Left ventricle myocardium inferior (tissue), 1 donor: ENCODE results near the gene STAT4. TPM values are rescaled to one million over a fixed set of nuclear protein-coding genes. Genes with fewer than 3 reads are reported as not detected.

Source experiments
- DNase-seq: peaks from one replicate; pipeline ENCODE4 v3.0.0-alpha.2; 2020
- H3K27ac ChIP-seq: fragments of 200-600 bp; replicated peaks from 2 replicates; pipeline ENCODE4 v1.8.0; 2021
- H3K27me3 ChIP-seq: fragments of 200-600 bp; 2 replicates; pipeline ENCODE4 v1.8.0; 2021; ENCODE audit warnings: low read depth
- H3K36me3 ChIP-seq: fragments of 200-600 bp; 2 replicates; pipeline ENCODE4 v1.8.0; 2021
- H3K4me1 ChIP-seq: fragments of 200-600 bp; 2 replicates; pipeline ENCODE4 v1.8.0; 2021
- H3K4me3 ChIP-seq: fragments of 200-600 bp; 2 replicates; pipeline ENCODE4 v1.8.0; 2021; ENCODE audit warnings: mild to moderate bottlenecking, moderate library complexity
- H3K9me3 ChIP-seq: fragments of 200-600 bp; replicated peaks from 2 replicates; pipeline ENCODE4 v1.8.0; 2021
- CTCF ChIP-seq: fragments of 200-600 bp; IDR thresholded peaks from 2 replicates; pipeline ENCODE4 v1.8.0; 2021; ENCODE audit warnings: antibody characterized with exemption, mild to moderate bottlenecking, borderline replicate concordance
- intact Hi-C: fragments of 100-400 bp; cut with micrococcal nuclease; formaldehyde crosslinking; loops from one replicate; pipeline ENCODE4 v1.11.0; 2022
- total RNA-seq: library from RNA; stranded (reverse); fragmentation: NEBNext Ultra II Directional; extraction: Animal tissue kit (Norgen Biotek cat#: 25700); gene quantifications from one replicate; pipeline ENCODE4 v1.2.1, GENCODE V29; 2021
- donor health status: DM: no; HTN: yes; CAD: no; lungs with severe emphysema.

Gene STAT4
- total RNA-seq, 1 donor from 2014 or later = 0.82 TPM

DNA sequence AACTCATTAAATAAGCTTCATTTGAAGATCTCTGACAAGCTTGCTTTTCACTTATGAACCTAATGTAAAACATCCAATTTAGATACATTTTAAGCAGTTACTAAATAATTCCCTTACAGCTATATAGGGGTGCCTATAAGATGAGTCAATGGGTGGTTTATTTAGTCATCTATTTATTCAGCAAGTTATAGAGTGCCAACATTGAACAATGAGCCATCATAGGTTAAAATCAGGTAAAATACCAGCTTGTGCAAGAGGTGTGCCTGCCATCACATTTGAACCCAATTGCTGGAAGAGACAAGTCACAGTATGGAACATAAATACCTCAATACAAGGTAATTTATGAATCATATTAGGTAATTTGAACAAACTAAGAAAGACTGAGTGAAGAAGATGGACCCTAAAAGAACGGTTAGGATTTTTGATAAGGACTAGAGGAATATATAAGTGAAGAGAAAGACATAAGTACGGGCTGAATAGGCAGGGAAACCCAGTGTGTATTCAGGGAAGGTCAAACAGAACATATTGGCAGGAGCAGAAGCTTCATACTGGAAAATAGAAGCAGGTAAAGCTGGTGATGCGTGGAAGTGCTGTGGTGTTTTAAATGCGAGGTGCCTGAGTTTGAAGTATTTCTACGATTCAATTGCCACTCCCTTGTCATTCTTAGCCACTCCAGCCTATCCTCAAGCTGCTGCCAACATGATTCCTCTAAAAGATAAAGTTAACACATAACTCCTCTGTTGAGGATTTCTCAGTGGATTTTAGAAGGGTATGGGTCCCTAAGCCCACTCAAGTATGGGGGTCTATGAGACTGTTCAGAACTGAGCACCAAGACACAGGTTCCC, 18.9 kb upstream of the STAT4 start:
- H3K9me3 ChIP-seq = no peaks in the 10 kb centered on the region
- no peaks in the 10 kb centered on the region for H3K27me3 ChIP-seq
- no peak overlapping the region for H3K27ac ChIP-seq
- no peak for TF ChIP-seq CTCF
- no peaks in the 10 kb centered on the region for H3K36me3 ChIP-seq
- H3K4me1 ChIP-seq = peaks cover 45% of the 10 kb centered on the region
- no peak overlapping the region for H3K4me3 ChIP-seq
- intact Hi-C loops = loop anchor here (5.0 kb wide), 1 partner anchor 333 kb away; no protein-coding TSS in a partner anchor
- DNase-seq = no peak

- Histone ChIP-seq H3K4me1 (peaks cover 41% of the 10 kb centered on the region), H3K4me3 (no peak overlapping the region), H3K36me3 (no peaks in the 10 kb centered on the region), H3K27me3 (no peaks in the 10 kb centered on the region), H3K9me3 (no peaks in the 10 kb centered on the region), H3K27ac (peak overlapping the region; percentile 65)
- no peak for TF ChIP-seq CTCF
- intact Hi-C loops = loop anchor here (5.0 kb wide), 1 partner anchor 335 kb away; no protein-coding TSS in a partner anchor
- no peak for DNase-seq
These were observed 17.0 kb upstream of the STAT4 start for GRCh38 chr2:191167766-191168165.

DNA sequence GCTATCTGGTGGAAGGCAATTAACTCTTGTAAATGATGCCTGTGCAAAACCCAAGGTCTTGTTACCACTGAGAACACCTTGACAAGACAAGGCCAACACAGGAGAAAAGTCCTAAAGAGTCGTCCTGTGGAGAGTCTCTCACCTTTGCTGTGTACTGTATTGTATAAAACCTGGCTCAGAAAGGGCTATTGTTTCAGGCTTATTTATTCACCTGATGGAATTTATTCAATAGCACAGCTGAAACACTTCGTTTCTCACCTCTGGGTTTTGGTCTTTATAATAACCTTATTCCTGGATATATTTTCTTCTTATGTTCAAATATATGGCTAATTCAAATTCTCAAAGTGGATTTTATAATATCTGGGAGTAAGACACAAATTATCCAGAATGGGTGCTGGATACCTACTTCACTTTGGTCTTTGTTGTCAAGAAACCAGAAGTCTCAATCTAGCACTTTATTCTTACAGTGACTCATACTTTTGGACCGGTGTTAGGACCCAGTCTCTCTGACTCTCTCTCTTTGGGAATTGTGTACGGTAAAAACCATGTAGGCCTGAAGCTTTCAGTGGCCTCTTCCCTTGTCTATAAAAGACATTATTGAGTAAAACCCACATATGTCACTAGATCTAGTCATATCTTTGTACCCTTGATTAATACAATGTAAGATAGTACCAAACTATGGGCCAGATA, 16.1 kb upstream of the STAT4 start:
- H3K4me1 ChIP-seq = peaks cover 32% of the 10 kb centered on the region
- no peak for DNase-seq
- H3K27me3 ChIP-seq = no peaks in the 10 kb centered on the region
- H3K36me3 ChIP-seq = no peaks in the 10 kb centered on the region
- H3K9me3 ChIP-seq = no peaks in the 10 kb centered on the region
- intact Hi-C loops = loop anchor here (5.0 kb wide), 1 partner anchor 335 kb away; no protein-coding TSS in a partner anchor
- H3K4me3 ChIP-seq = no peak overlapping the region
- TF ChIP-seq CTCF = no peak
- peak overlapping the region; percentile 65 for H3K27ac ChIP-seq

- intact Hi-C loops = loop anchor here (5.0 kb wide), 1 partner anchor 336 kb away; no protein-coding TSS in a partner anchor
- peaks cover 25% of the 10 kb centered on the region for H3K4me1 ChIP-seq
- no peaks in the 10 kb centered on the region for H3K36me3 ChIP-seq
- H3K27ac ChIP-seq = peak overlapping the region; percentile 65
- TF ChIP-seq CTCF = no peak
- DNase-seq = no peak
- no peak overlapping the region for H3K4me3 ChIP-seq
- no peaks in the 10 kb centered on the region for H3K27me3 ChIP-seq
- no peaks in the 10 kb centered on the region for H3K9me3 ChIP-seq
These were observed 15.4 kb upstream of the STAT4 start for GRCh38 chr2:191166111-191166755.

DNA sequence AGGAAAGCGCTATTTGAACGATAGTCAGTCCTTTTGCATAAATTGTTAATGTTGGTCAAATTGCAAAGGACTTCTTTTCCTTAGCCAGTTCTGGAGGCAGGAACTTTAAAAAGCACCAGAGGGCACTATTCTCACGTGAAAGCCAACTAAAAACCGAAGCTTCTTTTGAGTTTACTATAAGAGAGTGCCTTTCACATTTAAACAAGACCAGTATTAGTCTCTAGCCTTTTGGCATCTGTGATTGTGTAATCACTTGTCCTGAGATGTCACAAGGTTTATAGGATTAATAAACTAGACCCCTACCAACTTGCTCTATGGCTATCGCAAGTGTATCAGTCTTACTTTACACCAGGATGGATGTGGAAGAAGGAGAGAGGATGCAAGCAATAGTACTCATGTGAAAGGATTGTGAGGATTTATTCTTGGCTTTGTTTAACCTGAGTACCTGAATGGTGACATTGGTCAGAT, 14.4 kb upstream of the STAT4 start:
- no peaks in the 10 kb centered on the region for H3K27me3 ChIP-seq
- no peak overlapping the region for H3K4me3 ChIP-seq
- H3K4me1 ChIP-seq = peaks cover 24% of the 10 kb centered on the region
- intact Hi-C loops = loop anchor here (2.0 to 5.0 kb wide), 2 partner anchors 337 to 356 kb away; no protein-coding TSS in a partner anchor
- H3K9me3 ChIP-seq = no peaks in the 10 kb centered on the region
- no peak for DNase-seq
- peak; percentile 73 for TF ChIP-seq CTCF
- no peaks in the 10 kb centered on the region for H3K36me3 ChIP-seq
- peak overlapping the region; percentile 65 for H3K27ac ChIP-seq
